HPDE6-E6E7 (cell line): Measurements from ENCODE around the gene NOL3.
"Not testable (repeated sequence)": the region's sequence is repeated elsewhere in the genome, so short reads cannot be mapped to it uniquely, and the experiment has no call there.

Source experiments
- DNase-seq: peaks from one replicate; pipeline ENCODE4 v3.0.0; 2011; ENCODE audit warnings: missing footprints; ENCODE audit errors: extremely low spot score

NOL3 gene

DNA sequence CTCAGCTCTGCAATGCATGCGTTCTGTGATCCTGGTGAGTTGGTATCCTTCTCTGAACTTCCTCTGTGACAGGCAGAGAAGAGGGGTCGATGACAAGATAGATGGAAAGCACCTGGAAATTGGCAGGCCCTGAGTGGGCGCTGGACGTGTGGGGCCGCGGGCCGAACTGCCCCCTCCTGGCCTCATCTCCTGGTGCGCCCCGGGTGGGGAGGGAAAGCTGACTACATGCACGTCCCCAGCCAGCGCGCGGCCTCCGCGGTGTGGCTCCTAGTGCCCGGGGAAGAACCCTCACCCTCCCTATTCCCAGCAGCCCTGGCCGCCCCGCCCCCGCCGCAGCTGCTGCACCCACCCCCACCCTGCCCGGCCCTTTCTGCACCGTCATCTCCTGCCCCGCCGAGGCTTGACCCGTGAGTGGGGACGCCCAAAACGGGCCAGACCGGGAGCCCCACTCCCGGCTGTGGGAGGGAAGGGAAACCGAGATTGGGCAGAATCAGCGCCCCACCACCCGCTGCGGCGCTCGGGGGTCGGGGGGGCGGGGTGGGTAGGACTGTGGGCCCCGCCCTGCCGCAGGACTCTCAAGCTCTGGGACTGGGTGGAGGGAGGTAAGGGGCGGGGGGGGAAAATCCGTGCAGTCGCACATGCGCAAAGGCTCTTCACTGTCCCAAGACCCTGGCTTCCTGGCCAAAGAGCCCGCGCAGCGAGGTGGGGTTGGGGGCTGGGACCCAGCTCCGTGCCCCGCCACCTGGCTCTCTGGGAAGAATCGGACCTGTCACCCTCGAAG, at the start of gene NOL3:
Gene NOL3 (plus strand): TSS at position 371 of the 781 bp plus-strand sequence.
- DNase-seq: peak; percentile 78

DNA sequence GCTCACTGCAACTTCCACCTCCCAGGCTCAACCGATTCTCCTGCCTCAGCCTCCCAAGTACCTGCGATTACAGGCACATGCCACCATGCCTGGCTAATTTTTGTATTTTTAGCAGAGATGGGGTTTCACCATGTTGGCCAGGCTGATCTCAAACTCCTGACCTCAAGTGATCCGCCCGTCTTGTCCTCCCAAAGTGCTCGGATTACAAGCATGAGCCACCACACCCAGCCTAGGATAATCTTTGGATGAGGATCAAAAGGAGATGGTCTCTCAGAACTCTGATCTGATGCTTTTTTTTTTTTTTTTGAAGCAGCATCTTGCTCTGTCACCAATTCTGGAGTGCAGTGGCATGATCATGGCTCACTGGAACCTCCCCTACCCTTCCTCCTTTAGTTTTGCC, 47.5 kb upstream of the NOL3 start:
- DNase-seq: not testable (repeated sequence)

DNA sequence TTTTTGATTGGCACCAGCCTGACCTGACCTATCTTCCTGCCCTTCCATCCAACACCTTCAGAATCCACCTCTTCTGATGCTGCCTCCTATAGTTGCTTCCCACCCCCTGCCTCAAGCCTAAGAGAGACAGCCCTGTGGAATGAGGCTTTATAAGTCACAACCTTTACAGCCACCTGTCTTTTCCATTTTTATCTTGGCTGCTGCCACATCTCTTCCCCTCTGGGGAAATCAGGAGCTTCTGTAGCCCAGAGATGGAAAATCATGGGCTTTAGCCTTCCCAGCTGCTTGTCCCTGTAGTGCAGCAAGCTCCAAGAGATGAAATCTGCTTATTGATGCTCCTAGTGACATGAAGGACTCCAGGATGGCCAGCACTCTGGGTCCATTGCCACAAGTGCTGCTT, 41.9 kb upstream of the NOL3 start:
- no peak for DNase-seq

DNA sequence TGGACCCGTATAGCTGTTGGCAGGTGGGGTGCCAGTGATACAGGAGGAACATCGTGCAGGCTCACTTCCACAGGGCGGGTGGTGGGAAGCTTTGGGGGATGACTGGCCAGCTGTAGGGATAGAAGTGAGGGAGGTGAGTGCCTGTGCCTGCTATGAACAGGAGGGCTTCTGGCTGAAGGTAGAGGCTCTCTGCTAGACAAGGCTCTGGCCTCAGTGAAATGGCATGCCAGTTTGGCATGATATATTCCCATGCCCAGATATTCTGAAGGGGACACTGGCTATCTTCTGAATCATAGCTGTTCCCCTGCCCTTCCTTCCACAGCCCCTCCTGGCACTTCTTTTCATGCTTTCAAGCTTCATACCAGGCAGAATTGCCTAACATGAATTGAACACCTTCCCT, 41.5 kb upstream of the NOL3 start:
- DNase-seq: no peak

DNA sequence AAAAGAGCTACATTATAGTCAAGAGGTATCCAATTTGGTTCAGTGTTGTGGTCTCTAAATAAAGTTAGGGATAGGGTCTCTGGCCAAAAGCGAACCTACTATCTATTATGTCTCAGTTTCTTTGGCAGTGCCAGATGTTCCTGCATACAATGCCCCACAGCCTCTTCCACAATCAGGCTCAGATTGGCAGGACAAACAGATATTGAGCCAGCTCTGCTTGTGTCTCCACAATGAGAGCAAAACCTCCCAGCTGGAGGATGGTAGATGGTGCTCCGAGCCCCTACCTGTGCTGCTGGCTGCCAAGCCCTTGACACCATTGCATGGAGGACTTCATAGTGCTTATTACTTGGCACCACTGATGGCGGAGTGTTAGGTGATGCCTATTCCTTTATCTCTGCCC, 40.9 kb upstream of the NOL3 start:
- no peak for DNase-seq

DNA sequence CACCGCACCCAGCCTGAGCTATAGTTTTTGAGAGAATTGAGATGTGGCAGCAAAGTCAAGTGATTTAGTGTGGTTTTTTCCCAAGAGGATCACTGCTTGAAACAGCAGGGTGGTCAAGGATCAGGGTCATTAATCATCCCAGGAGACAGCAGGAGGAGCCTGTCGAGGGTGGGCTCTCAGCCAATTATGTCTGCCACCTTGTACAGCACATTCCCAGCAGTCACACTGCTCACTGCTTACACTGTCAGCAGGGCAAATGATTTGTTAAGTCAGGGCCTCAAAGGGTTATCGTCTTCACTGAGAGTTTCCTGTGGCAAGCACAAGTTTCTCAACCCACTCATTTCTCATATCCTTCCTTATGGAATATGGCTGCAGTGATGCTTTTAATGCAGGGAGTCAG, 32.7 kb upstream of the NOL3 start:
- no peak for DNase-seq

DNA sequence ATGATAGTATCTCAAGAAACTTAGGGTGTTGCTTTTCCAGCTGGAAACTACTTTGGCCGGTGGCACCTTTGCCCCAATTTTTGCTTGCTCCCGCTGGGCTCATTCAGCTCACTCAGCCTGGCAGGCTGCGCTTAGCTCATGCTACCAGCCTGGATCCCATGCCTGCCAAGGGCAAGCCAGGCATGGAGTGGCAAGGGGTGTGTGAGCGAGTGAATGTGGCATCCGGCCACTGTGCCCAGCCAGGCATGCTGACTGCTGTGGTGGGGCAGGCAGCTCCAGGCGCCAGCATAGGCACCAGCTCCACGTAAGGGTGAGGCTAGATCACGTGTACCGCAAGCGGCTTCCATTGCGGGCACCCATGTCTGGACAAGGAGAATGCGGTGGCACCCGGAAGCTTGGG, 28.9 kb upstream of the NOL3 start:
- DNase-seq: no peak

DNA sequence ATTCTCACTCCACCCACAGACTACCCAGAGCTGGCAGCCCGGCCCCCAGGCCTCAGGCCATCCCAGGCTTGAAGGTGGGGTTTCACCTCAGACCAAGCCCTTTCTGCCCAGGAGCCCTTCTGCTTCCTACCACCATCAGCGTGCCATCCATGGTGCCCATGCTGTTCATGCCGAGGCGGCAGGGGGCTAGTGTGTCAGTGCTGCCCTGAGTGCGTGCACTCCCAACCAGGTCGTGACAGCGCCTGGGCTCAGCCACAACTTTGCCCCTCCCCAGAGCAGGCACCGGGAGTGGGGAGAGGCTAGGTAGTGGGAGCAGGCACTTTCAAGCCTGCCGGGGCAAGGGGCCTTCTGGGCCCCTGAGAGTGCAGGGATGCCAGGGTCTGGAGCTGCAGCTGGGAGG, 28.0 kb upstream of the NOL3 start:
- no peak for DNase-seq

DNA sequence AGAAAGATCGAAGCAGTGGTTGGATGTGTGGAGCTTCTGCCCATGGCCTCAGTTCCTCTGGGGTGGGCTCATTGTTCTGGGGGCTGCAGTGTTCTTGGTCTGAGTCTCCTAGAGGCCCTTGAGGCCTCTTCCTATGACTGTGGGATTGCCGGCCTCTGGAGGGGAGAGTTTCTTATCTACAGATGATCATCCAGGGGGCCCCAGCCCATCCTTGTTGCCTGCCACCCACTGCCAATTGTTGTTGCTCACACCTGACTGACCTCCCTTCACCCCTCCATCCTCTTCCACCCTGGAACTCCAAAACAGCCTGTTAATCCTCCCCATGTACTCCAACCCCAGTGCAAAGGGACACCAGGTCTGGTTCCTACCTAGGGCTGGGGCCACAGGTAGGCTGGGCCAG, 25.4 kb upstream of the NOL3 start:
- no peak for DNase-seq

DNA sequence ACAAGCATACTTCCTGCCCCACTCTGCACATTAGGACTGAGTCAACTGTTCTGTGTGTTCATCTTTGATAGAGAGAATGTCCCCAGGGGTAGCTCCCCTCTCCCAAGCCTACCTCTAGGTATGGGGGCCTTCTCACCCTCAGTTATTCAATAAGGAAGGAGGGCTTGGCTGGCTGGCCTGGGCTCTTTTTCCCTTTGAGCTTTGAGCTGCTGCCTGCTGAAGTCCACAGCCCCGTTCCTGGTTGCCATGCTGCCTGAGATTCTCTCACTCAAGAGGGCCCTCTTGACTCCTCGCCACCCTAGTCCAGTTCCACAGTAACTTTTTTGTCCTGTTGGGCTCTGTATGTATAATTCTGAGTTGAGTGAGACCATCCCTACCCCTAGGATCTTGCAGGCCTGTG, 24.6 kb upstream of the NOL3 start:
- DNase-seq: no peak

DNA sequence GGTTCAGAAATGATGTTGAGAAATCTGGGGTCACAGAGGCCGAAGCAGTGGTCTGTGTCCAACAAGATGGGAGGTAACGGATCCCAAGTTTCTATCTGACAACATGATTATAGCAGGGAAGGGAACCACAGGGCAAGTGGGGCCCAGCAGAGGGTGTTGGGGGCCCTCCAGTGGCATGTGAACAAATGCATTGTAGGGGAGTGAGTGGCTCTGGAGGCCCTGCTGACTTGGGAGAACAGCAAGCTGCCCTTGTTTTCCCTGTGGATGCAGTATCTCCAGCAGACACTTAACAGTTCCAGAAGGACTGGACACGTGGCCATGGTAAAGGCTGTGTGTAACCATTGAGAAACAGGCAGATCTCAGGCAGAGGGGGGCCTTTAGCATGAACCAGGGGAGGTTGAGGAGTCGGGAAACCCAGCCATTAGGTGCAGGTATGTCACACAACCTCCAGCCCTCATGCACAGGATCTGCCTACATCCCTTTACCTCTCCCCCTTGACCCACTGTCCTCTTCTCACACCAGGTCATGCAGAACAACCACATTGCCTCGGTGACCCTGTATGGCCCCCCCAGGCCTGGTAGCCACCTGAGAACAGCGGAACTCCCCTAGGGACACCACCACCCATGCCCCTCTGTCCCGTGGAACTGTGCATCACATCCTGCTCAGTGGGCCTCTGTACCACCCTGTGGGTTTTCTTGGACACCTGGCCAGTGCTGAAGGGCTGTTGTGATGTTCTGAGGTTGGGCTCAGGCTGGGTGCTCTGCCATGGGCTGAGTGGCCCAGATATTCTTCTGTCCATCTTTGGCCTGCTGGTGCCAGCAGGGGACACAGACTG, 23.6 kb upstream of the NOL3 start:
- DNase-seq: no peak

DNA sequence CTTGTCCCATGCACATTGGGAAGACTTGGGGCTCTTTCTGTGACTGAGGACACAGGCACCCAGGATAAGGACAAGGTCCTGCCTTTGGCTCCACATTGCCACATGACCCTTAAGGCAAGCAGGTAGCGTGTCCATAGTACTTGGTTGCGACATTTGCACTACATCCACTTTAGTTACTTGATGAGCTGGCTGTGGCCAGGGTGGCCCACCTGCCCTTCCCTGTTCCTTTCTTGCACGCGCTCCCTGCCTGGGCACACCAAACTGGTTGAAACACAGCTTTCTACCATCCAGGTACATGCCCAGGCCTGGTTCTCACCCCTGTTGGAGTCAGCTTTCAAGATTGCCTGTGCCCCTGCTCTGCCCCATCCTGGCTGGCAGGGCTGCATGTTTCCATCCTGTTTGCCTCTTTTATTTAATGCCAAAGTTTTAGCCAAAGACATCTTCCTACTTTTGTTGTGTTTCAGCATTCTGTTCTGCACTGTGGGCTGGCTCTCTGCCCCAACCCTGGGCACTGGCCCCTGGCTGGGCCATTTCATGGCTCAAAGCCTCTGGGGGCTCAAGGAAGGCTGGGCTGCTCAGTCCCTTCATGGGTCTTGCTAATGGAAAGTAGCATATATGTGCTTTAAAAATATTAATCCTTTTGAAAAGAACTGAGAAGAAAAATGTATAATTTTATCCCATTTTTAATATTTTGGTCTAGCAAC, 22.7 kb upstream of the NOL3 start:
- DNase-seq: no peak

DNA sequence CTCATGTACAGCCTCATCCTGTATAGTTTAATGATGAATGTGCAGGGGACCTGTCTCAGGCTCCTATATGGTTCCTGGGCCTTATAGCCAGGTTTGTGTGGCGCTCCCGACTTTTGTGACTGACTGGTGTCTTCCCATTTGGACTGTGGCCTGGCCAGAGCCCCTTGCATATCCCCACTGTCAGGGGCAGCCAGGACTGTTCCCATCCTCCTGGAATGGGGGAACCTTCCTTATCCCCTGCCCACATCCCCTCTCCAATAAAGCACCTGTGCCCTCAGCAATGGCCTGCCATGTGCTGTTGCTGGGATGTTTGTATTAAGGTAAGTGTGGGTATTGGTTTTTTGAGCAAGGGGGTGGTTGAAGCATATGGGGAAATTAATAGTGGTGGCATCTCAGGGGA, 22.1 kb upstream of the NOL3 start:
- DNase-seq: no peak

DNA sequence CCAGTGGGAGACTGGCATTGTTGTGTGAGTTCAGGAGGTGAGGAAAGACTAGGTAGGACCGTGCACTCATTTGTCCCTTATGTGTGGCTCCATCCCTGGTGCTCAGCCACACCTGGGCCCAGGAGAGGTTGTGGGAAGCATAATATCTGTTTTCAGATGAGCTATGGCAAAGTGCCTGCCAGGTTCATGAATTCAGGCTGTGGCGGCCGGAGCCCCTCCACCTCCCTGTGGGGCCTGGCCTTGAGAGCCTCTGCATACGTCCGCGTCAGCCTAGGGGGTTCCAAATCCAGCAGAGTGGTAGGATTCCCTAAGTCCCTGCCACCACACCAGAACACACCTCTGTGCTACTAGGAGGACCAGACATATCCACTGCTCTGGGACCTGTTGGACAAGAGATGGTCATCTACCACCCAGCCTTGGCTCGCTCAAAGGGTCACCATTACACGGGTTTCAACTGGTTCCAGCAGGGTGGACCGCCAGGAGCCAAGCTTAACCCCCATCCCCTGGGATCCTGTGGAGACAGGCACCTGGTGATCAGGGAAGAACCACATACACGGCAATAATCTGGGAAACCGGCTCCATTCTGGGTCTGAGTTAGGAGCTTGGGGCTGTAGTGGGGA, 21.6 kb upstream of the NOL3 start:
- no peak for DNase-seq

DNA sequence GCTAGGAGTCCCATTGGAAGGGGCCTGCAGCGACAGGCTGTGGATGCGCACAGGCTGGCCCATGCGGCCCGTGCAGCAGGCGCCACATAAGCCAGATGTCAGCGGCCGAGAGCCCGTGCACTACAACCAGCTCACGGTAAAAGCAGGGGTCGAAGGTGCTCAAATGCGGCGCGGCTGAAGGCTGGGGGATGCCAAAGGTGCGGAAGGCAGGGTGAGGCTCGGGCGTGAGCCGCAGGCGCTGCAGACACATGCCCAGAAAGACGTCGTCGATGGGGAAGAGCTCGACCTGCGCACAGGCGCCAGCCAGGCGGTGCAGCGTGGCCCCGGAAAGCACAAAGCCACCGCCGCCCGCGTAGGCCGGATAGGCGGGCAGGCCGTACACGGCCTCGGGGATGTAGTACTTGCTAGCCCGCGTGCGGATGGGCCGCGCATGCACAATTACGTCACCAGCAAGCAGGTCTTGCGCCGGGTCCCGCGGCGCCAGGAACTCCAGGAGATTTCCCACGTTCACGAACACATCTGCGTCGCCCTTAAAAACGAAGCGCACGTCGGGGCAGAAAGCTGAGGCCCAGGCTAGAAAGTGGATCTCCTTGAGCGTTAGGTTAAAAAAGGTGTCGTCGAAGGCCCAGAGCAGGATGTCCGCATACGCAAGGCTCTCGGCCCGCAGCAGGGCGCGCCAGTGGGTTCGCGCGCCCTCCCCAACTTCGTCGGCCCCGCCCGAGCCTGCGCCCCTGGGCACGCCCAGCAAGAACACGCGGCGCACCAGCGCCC, 20.9 kb upstream of the NOL3 start:
- DNase-seq: no peak

DNA sequence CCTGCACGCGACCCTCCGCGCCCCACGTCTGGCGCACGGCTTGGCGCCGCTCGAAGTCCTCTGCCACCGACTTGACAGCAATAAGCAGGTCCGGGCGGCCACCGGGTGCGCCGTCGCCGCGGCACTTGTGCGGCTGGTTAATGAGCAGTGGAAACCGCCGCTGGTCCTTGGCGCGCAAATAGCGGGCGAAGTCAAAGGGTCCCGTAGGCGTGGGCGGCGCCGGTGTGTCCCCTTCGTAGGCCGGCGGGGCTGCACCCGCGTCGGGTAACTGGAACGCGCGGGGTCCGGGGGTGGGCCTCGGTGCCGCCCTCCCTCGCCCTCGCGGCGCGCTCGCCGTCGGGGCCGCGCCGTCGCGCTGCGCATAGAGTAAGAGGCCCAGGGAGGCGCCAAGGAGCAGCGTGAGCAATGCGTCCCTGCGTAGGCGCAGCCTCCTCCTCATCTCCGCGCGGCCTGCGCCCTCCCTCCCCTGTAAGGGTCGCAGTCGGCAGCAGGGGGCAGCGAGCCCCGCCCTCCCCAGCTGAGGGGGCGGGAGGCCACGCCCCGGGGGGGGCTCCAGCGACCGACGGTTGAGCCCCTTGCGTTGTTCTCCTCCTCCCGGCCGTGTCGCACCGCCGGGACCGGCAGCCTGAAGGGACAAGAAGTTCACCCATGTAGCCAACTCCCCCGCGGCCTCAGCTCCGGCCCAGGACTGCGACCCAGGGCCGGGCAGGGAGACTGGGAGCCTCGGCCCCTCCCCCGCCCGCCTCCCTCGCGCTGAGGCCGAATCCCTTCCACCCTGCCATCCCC, 20.1 kb upstream of the NOL3 start:
- no peak for DNase-seq

DNA sequence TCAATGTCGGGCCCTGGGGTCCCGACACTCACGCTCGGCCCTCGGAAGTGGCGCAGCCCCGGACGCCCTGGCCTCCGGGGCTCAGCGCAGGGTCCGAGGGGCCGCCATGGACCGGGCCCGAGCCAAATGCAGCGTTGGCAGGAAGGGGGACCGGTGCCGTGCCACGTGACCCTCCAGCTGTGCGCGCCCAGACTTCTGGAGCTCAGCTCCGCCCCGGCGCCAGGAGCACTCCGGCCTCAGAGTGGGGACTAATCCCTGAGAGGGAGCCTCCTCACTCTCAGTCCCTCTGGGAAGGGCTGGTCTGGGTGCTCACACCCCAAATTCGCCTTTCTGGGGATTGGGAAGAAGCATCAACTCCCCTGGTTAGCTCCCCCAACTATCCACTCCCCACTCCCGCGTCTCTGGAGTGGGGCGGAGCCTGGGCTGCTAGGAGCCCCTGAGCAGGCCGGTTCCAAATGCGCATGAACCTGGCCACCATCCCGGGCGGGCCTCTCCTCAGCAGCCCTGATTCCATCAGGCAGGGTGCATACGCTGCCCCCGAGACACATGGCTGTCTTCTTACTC, 19.4 kb upstream of the NOL3 start, which contains the start of gene B3GNT9:
Gene B3GNT9 (minus strand): TSS at position 166 of the 564 bp plus-strand sequence. CDS start 513 bp downstream, outside the sequence.
- peak; percentile 73 for DNase-seq

DNA sequence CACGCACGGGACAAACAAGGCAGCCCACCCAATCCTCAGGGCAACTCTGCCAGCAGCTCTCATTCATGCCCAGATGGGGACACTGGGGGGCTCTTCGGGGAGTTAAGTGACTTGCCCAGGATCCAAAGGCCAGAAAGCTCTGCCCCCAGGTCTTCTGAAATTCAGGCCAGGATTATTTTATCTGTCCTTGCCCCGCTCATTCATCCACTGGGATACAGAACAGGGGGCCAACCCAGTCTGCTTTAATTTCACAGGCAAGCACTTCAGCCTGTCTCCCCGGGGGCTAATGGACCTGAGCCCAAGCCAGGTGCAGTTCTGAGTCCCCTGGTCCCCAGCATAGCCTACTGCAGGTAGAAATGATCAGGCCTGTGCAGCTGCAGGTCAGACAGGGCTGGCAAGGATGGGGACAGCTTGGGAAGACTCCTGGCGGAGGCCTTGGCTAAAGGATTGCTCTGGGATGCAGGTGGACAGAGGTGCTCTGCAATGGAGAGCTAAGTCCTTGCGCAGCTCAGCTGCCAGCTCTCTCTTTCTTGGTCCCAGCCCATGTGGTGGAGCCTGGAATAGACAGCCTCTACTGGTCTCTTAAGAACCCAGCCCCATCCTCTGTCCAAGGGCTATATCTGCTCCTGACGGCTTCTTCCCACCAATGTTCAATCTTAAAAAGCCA, 18.8 kb upstream of the NOL3 start:
- DNase-seq: no peak

DNA sequence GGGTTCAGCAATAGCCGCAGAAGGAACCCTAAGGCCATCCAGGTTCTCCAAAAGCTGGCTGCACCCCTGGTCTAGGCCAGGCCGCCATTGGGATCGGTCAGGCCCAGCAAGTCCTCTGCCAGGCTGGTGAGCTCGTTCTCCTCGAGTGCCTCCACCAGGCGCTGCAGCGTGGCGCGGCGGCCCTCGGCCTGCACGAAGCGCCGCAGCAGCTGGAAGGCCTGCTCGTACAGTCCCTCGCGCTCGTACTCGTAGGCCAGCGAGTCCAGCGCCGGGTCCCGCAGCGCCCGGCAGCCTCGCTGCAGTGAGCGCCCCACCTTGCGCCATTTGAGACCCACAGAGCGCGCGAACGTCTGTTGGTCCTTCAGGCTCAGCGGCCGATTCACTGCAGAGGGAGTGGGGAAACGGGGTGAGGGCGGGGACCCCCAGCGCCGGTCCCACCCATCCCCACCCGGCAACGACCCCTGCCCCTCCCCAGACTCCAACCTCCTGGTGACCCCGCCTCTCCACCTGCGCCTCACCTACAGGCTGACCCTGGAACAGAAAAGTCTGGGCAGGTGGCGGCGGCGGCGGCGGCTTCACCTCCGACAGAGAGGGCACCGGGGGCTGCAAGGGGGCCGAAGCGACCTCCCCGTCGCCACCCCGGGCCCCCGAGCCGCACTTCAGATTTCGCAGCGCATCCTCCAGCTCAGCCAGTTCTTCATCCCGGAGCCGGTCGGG, 15.6 kb upstream of the NOL3 start:
- DNase-seq: no peak
